ENCODE measurements around the gene TMEM101. TPM values are rescaled to one million over a fixed set of nuclear protein-coding genes. Genes with fewer than 3 reads are reported as not detected.

TMEM101 gene
- total RNA-seq, 1 experiment from 2014 or later = 33.5 TPM

DNA sequence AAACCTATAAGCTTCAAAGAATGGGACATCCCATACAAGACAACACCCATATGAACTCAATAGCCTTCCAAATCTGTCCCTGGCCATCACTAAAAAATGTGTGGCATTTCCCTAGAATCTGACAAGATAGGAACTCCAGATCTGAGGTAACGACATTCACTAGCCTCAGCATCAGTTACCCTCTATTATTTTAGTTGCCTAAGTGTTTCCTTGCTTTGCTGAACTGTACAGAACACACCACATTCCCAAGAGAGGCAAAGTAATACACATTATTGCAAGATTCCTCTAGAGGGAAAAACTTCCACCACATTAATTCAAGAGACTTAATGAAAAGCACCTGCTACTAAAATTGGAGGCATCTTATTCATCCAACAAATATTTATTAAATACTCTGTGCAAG lies 46.7 kb upstream of the TMEM101 start:
- BruUV-seq (replicated peaks) = no TSS peak
- Histone ChIP-seq H3F3A (ENCODE audit: insufficient read depth, low read depth) (peaks cover 52% of the 10 kb centered on the region; the same call in 1 of the 2 replicates), H3K27me3 (ENCODE audit: insufficient read depth, low read depth) (no peaks in the 10 kb centered on the region), H2AFZ (no peak overlapping the region), H3K36me3 (ENCODE audit: low read depth) (peaks cover 37% of the 10 kb centered on the region), H3K4me3 (no peak overlapping the region), H3K9me3 (ENCODE audit: insufficient read depth, low read depth) (no peaks in the 10 kb centered on the region), H3K9me2 (ENCODE audit: insufficient read depth) (no peaks in the 10 kb centered on the region), H3K79me2 (ENCODE audit: low read depth) (peaks cover 94% of the 10 kb centered on the region), H4K20me1 (ENCODE audit: insufficient read depth) (peaks cover 56% of the 10 kb centered on the region), H3K4me2 (no peak overlapping the region), H3K27ac (no peak overlapping the region), H3K4me1 (replicated peaks; ENCODE audit: insufficient read depth) (peaks cover 12% of the 10 kb centered on the region; the same call in 1 of the 2 replicates)
- no peak for TF ChIP-seq EZH2 (IDR thresholded peaks at IDR 0.05; ENCODE audit: low read depth)
- TF ChIP-seq, protein P1, sequence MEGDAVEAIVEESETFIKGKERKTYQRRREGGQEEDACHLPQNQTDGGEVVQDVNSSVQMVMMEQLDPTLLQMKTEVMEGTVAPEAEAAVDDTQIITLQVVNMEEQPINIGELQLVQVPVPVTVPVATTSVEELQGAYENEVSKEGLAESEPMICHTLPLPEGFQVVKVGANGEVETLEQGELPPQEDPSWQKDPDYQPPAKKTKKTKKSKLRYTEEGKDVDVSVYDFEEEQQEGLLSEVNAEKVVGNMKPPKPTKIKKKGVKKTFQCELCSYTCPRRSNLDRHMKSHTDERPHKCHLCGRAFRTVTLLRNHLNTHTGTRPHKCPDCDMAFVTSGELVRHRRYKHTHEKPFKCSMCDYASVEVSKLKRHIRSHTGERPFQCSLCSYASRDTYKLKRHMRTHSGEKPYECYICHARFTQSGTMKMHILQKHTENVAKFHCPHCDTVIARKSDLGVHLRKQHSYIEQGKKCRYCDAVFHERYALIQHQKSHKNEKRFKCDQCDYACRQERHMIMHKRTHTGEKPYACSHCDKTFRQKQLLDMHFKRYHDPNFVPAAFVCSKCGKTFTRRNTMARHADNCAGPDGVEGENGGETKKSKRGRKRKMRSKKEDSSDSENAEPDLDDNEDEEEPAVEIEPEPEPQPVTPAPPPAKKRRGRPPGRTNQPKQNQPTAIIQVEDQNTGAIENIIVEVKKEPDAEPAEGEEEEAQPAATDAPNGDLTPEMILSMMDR (conservative IDR thresholded peaks at IDR 0.05) = no peak
- ChIA-PET CTCF (interaction anchor here (0.6 to 1.6 kb wide), 5 partner anchors 23 to 671 kb away, joined by 3 to 8 read pairs (median 4); no protein-coding TSS in a partner anchor), POLR2A (ENCODE audit: unreplicated experiment) (interaction anchor here (0.6 kb wide), 1 partner anchor 386 kb away, joined by 7 read pairs; no protein-coding TSS in a partner anchor)
- DNase-seq = no peak
- intact Hi-C loops (cut with micrococcal nuclease; ENCODE audit: unreplicated experiment) = no loop called here

DNA sequence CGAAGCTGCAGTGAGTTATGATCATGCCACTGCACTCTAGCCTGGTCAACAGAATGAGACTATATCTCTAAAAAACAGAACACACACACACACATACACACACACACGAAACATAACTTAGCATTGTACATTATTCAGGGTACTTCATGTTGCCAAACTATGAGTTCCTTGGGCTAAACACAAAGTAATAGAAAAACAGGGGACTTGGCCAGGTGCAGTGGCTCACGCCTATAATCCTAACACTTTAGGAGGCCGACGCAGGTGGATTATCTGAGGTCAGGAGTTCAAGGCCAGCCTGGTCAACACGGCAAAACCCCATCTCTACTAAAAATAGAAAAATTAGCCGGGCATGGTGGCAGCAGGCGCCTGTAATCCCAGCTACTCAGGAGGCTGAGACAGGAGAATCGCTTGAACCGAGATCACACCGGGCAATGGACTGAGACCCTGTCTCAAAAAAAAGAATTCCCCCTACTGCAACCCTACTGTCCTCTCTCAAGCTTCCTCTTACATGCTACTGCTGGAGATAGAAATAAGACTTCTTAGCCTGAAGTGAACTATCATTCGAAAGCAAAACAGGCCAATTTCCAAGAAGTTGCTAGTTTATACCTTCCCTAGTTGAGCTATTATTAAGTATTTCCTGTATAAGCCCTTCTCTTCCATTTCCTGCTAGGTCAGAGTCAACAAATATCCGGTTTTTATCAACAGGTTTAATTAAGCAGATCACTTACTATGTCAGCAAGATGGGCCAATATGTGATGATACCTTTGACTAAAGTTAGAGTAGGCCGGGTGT lies 44.5 kb upstream of the TMEM101 start:
- Histone ChIP-seq H3K9me3 (ENCODE audit: insufficient read depth, low read depth) (no peaks in the 10 kb centered on the region), H3K27ac (no peak overlapping the region), H3F3A (ENCODE audit: insufficient read depth, low read depth) (peaks cover 42% of the 10 kb centered on the region), H3K79me2 (ENCODE audit: low read depth) (peaks cover 91% of the 10 kb centered on the region), H3K27me3 (ENCODE audit: insufficient read depth, low read depth) (no peaks in the 10 kb centered on the region), H3K36me3 (ENCODE audit: low read depth) (peaks cover 42% of the 10 kb centered on the region), H2AFZ (no peak overlapping the region), H3K9me2 (ENCODE audit: insufficient read depth) (no peaks in the 10 kb centered on the region), H3K4me1 (replicated peaks; ENCODE audit: insufficient read depth) (peaks cover 5% of the 10 kb centered on the region; the same call in 1 of the 2 replicates), H4K20me1 (ENCODE audit: insufficient read depth) (peaks cover 66% of the 10 kb centered on the region), H3K4me2 (no peak overlapping the region), H3K4me3 (no peak overlapping the region)
- TF ChIP-seq, protein P1 (conservative IDR thresholded peaks at IDR 0.05) = no peak
- no peak for TF ChIP-seq EZH2 (IDR thresholded peaks at IDR 0.05; ENCODE audit: low read depth)
- BruUV-seq (replicated peaks) = no TSS peak
- POLR2A ChIA-PET (ENCODE audit: unreplicated experiment) = no interaction called here
- CTCF ChIA-PET = interaction anchor here (0.5 kb wide), 1 partner anchor 578 kb away, joined by 4 read pairs; no protein-coding TSS in a partner anchor
- DNase-seq = no peak
- intact Hi-C loops (cut with micrococcal nuclease; ENCODE audit: unreplicated experiment) = no loop called here

DNA sequence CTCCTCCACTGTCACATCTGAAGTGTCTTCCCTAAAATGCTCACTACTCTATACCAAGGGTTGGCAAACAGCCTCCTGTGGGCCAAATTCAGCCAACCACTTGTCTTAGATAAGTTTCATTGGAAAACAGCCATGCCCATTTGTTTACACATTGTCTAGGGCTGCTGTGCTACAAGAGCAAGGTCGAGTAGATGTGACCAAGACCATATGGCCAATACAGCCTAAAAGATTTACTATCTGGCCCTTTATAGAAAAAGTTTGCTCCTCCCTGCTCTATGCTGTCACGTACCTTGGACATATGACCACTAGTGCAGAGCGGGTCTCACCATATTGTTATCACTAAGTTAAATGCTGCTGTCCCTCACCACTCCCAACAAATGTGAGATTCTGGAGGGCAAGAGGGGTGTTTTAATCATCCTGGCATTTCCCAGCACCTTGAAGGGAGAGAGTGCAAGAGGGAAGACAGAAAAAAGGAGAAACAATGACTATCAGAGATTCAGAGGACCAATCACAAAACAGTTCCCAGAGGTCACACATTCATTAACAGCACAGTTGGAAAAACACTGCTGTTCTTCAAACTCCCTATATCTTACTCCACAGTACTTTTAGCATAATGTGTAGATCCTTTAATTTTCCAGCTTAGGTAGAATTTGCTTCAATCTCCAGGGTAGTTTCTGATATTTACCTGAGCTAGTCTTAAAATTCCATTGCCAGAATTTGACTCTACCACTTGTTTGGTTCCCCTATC lies 38.5 kb upstream of the TMEM101 start:
- Histone ChIP-seq H3K27me3 (ENCODE audit: insufficient read depth, low read depth) (no peaks in the 10 kb centered on the region), H3K79me2 (ENCODE audit: low read depth) (peaks cover 76% of the 10 kb centered on the region), H3K9me2 (ENCODE audit: insufficient read depth) (no peaks in the 10 kb centered on the region), H4K20me1 (ENCODE audit: insufficient read depth) (peaks cover 58% of the 10 kb centered on the region), H3K4me3 (no peak overlapping the region), H3K4me2 (no peak overlapping the region), H3K9me3 (ENCODE audit: insufficient read depth, low read depth) (no peaks in the 10 kb centered on the region), H3F3A (ENCODE audit: insufficient read depth, low read depth) (peaks cover 14% of the 10 kb centered on the region), H2AFZ (no peak overlapping the region), H3K4me1 (replicated peaks; ENCODE audit: insufficient read depth) (no peaks in the 10 kb centered on the region), H3K27ac (no peak overlapping the region), H3K36me3 (ENCODE audit: low read depth) (peaks cover 37% of the 10 kb centered on the region)
- no peak for DNase-seq
- no TSS peak for BruUV-seq (replicated peaks)
- intact Hi-C loops (cut with micrococcal nuclease; ENCODE audit: unreplicated experiment) = no loop called here
- TF ChIP-seq, protein P1 (conservative IDR thresholded peaks at IDR 0.05) = no peak
- TF ChIP-seq EZH2 (IDR thresholded peaks at IDR 0.05; ENCODE audit: low read depth) = no peak
- ChIA-PET CTCF (no interaction called here), POLR2A (ENCODE audit: unreplicated experiment) (interaction anchor here (0.7 kb wide), 1 partner anchor 13 kb away, joined by 17 read pairs; no protein-coding TSS in a partner anchor)

Data from PC-9 (cell line).